GM18499 (cell line): Measurements from ENCODE around the gene OR6N1.

Experiments used
- ATAC-seq: cut with Tn5 transposase; IDR thresholded peaks from one replicate; pipeline ENCODE4 v1.9.1; 2021; ENCODE audit warnings: moderate number of reproducible peaks; ENCODE audit not compliant: insufficient read depth, unreplicated experiment

The OR6N1 gene

DNA sequence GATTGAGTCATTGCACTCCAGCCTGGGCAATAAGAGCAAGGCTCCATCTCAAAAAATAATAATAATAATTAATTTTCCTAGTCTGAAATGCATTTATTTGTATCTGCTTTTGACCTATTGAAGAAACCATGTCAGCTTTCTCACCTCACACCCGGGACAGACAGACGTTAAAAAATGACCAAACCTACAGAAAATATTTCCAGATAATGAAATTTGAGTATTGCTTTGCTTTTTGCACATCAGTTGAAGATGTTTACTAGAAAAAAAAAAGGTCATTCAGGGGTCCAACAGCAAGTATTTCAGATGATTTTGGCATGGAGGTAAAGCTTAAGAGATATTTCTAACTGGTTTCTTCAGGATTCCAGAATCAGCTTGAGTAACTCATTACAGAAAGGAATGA lies 17.6 kb downstream of the OR6N1 start, which contains the start of gene OR6K6:
Gene OR6K6, plus strand, starts transcription at position 301 of the 400 bp plus-strand sequence. CDS start 168 bp downstream, outside the sequence.
- no peak for ATAC-seq

GRCh38 chr1:158752155-158752712 lies 19.8 kb downstream of the OR6N1 start:
- ATAC-seq: no peak

GRCh38 chr1:158735848-158736247 lies 36.1 kb downstream of the OR6N1 start:
- ATAC-seq: no peak

DNA sequence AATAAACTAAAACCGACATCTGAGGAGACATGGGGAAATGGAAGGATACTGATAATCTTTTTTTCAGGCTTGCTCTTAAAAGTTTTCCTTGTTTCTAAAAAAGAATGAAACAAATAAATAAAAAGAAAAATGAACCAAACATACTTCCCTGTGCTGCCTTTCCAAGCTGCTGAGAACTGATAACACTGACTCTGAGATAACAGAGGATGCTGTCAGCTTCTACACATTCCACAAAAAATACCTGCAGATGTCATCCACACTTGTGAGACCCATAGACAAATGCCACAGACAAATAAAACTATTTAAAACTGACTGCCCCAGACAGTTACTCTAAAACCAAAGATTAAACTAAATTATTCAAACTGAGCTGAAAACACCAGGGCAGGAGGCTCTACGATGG lies 39.5 kb downstream of the OR6N1 start:
- ATAC-seq: no peak

- ATAC-seq: no peak
Measured at GRCh38 chr1:158731707-158732106, 40.3 kb downstream of the OR6N1 start.

DNA sequence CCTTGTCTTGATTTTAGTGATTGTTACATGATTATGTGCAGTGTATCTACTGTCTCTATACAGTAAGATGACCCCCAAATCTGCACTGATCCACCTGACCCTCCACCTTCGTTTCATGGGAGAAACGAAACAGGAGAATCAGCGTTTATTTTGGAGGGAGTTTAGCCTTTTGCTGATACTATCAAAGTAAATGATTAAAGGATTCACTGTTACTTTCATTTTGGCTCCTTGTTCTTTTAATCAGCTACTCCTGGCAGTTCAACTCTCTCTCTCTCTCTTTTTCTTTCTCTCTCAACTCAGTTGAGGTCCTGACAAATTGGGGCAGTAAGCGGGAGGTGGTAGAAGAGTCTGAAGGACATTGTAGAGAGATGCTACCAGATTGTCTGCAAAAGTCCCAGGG lies 41.5 kb downstream of the OR6N1 start:
- ATAC-seq: no peak

GRCh38 chr1:158728510-158729225 lies 43.3 kb downstream of the OR6N1 start:
- ATAC-seq: no peak

- ATAC-seq: no peak
Measured at GRCh38 chr1:158724442-158724841, 47.6 kb downstream of the OR6N1 start.

GRCh38 chr1:158720620-158721019 lies 51.4 kb downstream of the OR6N1 start, which contains the start of gene OR6K3:
Gene OR6K3, minus strand, starts transcription at chr1:158720720. Its CDS starts 2,605 bp downstream, at chr1:158718115.
- ATAC-seq: no peak

DNA sequence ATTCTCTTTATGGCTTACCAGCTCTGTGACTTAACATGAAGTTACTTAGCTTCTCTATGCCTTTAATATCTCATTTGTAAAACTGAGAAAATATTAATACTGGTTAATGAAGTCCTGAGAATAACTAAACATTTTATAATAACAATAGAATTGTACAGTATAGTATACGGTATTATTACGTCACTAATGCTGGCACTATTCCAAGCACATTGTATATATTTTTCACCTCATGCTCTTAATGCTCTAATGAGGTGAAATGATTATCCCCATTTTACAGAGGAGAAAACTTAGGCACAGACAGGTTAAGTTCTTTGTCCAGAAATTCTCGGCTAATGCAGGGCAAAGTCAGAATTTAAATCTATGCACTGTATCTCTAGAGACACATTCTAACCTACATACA lies 52.3 kb downstream of the OR6N1 start:
- ATAC-seq: no peak

DNA sequence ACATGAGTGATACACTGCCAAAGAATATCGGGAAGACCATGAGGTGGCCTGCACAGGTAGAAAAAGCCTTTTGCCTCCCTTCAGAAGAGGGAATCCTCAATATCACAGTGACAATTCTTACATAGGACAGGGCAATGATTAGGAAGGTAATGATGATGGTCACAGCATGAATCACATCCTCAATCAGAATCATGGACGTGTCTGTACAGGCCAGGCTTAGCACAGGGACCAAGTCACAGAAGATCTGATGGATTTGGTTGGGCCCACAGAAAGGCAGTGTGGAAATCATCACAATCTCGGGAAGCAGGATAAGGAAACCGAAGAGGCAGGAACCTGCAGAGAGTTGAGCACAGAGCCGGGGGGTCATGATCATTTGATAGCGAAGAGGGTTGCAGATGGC lies 54.7 kb downstream of the OR6N1 start:
- ATAC-seq: no peak

GRCh38 chr1:158716335-158716734 lies 55.7 kb downstream of the OR6N1 start:
- peak; percentile 74 for ATAC-seq

- no peak for ATAC-seq
Measured at GRCh38 chr1:158714754-158715153, 57.2 kb downstream of the OR6N1 start.
